22Rv1 (cell line): ENCODE measurements around the gene LSAMP.

Source experiments
- CTCF ChIP-seq: fragments of 450-650 bp; IDR thresholded peaks from 2 replicates; pipeline ENCODE4 v1.5.1; 2017; ENCODE audit warnings: mild to moderate bottlenecking
- ZFX ChIP-seq: fragments of 450-650 bp; IDR thresholded peaks from 2 replicates; pipeline ENCODE4 v1.6.1; 2017; ENCODE audit warnings: antibody characterized with exemption, borderline replicate concordance

GRCh38 chr3:115989684-115990421 is 455.4 kb downstream of the LSAMP start:
- TF ChIP-seq CTCF (no peak), ZFX (no peak)
